Measurements from ENCODE around the gene TNNI2.
A peak's percentile ranks its signal among the peaks of the same experiment; 100 is the strongest.

The TNNI2 gene

GRCh38 chr11:1876361-1877063, 37.7 kb downstream of the TNNI2 start:
- peak; percentile 58 for TF ChIP-seq CTCF (IDR thresholded peaks at IDR 0.05)

- TF ChIP-seq CTCF (IDR thresholded peaks at IDR 0.05) = no peak
Observed at GRCh38 chr11:1877211-1878136, 38.7 kb downstream of the TNNI2 start.

- no peak for TF ChIP-seq CTCF (IDR thresholded peaks at IDR 0.05)
Observed at GRCh38 chr11:1878137-1879031, 39.6 kb downstream of the TNNI2 start.

GRCh38 chr11:1879342-1879940, 40.7 kb downstream of the TNNI2 start:
- no peak for TF ChIP-seq CTCF (IDR thresholded peaks at IDR 0.05)

GRCh38 chr11:1879941-1880720, 41.4 kb downstream of the TNNI2 start:
- TF ChIP-seq CTCF (IDR thresholded peaks at IDR 0.05) = no peak

- no peak for TF ChIP-seq CTCF (IDR thresholded peaks at IDR 0.05)
Observed at GRCh38 chr11:1880746-1881441, 42.1 kb downstream of the TNNI2 start.
